AG09319 (cell line): ENCODE data around the gene EML4.

Source experiments
- DNase-seq: peaks from one replicate; pipeline ENCODE4 v3.0.0-alpha.2; 2010; ENCODE audit warnings: low read depth; ENCODE audit errors: extremely low read depth
- CTCF ChIP-seq: IDR thresholded peaks from 2 replicates; pipeline ENCODE4 v1.5.1; 2011; ENCODE audit warnings: low read depth, mild to moderate bottlenecking, inconsistent platforms, low read length, moderate library complexity

EML4 gene

GRCh38 chr2:42319265-42319664 lies 150.1 kb downstream of the EML4 start:
- DNase-seq = no peak
- TF ChIP-seq CTCF = no peak

- no peak for TF ChIP-seq CTCF
- DNase-seq = no peak
These were observed 152.4 kb downstream of the EML4 start for GRCh38 chr2:42321452-42322064.

GRCh38 chr2:42324244-42324643 lies 155.1 kb downstream of the EML4 start:
- no peak for DNase-seq
- TF ChIP-seq CTCF = no peak

GRCh38 chr2:42324949-42325348 lies 155.8 kb downstream of the EML4 start:
- no peak for TF ChIP-seq CTCF
- no peak for DNase-seq

GRCh38 chr2:42325609-42326008 lies 156.5 kb downstream of the EML4 start:
- no peak for DNase-seq
- TF ChIP-seq CTCF = no peak

GRCh38 chr2:42327125-42327524 lies 158.0 kb downstream of the EML4 start:
- no peak for TF ChIP-seq CTCF
- DNase-seq = no peak

GRCh38 chr2:42328148-42328833 lies 159.1 kb downstream of the EML4 start:
- TF ChIP-seq CTCF = peak; percentile 40
- DNase-seq = no peak
